MCF 10A (cell line): ENCODE results near the gene SEMA7A. TPM values are rescaled to one million over a fixed set of nuclear protein-coding genes. Genes with fewer than 3 reads are reported as not detected.

Experiments
- BruUV-seq: library from RNA; stranded (reverse); fragments of 400-500 nt; replicated peaks from 2 replicates; lab custom pipeline; 2021; lab: Mats Ljungman, UMichigan
- CTCF ChIA-PET: fragments of 300-600 bp; sonication (Branson Sonifier 250); formaldehyde crosslinking; extraction: SDS; loops from one replicate; lab custom pipeline; 2021; ENCODE audit warnings: antibody characterized with exemption, inconsistent platforms; lab: Yijun Ruan, JAX
- POLR2A ChIA-PET: fragments of 300-600, 350-650 bp; sonication (Branson Sonifier 250); formaldehyde crosslinking; extraction: SDS; loops from one replicate; lab custom pipeline; 2020; ENCODE audit warnings: antibody characterized with exemption, inconsistent platforms; lab: Yijun Ruan, JAX
- DNase-seq: peaks from one replicate; pipeline ENCODE4 v3.0.0-alpha.2; 2018; ENCODE audit not compliant: unreplicated experiment
- H3K27ac Mint-ChIP-seq: one replicate; pipeline ENCODE4 v1.8.0; 2022; ENCODE audit warnings: mild to moderate bottlenecking, low read depth, mixed read lengths; ENCODE audit not compliant: unreplicated experiment
- H3K27me3 Mint-ChIP-seq: one replicate; pipeline ENCODE4 v1.8.0; 2022; ENCODE audit warnings: mixed read lengths; ENCODE audit not compliant: insufficient read depth, unreplicated experiment
- H3K36me3 Mint-ChIP-seq: one replicate; pipeline ENCODE4 v1.8.0; 2022; ENCODE audit warnings: mild to moderate bottlenecking, moderate library complexity, mixed read lengths; ENCODE audit not compliant: insufficient read depth, unreplicated experiment
- H3K4me1 Mint-ChIP-seq: one replicate; pipeline ENCODE4 v1.8.0; 2022; ENCODE audit warnings: mixed read lengths; ENCODE audit not compliant: insufficient read depth, unreplicated experiment
- H3K4me3 Mint-ChIP-seq: one replicate; pipeline ENCODE4 v1.8.0; 2022; ENCODE audit warnings: mild to moderate bottlenecking, moderate library complexity, mixed read lengths; ENCODE audit not compliant: unreplicated experiment
- H3K9me3 Mint-ChIP-seq: one replicate; pipeline ENCODE4 v1.8.0; 2022; ENCODE audit warnings: mixed read lengths; ENCODE audit not compliant: unreplicated experiment
- intact Hi-C: fragments of 100-400 bp; cut with micrococcal nuclease; formaldehyde crosslinking; loops from 2 replicates; pipeline ENCODE4 v1.14.1; 2022
- total RNA-seq: library from RNA; stranded (reverse); gene quantifications from 2 replicates; pipeline ENCODE4 v1.2.3, GENCODE V29; 2022
- TF ChIP-seq, protein P1 (sequence below): fragments of 200-600 bp; IDR thresholded peaks from one replicate; pipeline ENCODE4 v1.8.0; 2022; ENCODE audit warnings: antibody characterized with exemption, mild to moderate bottlenecking; ENCODE audit not compliant: unreplicated experiment

The SEMA7A gene
- total RNA-seq, 1 experiment from 2014 or later = 1.6 TPM

- no peak overlapping the region for H3K27ac Mint-ChIP-seq
- POLR2A ChIA-PET = interaction anchor here (0.6 to 1.0 kb wide), 2 partner anchors 83 to 147 kb away, joined by 3 read pairs; no protein-coding TSS in a partner anchor
- no peaks in the 10 kb centered on the region for H3K36me3 Mint-ChIP-seq
- peaks cover 14% of the 10 kb centered on the region for H3K27me3 Mint-ChIP-seq
- CTCF ChIA-PET = interaction anchor here (0.6 to 3.5 kb wide), 7 partner anchors 8 to 1779 kb away, joined by 3 to 47 read pairs (median 5); no protein-coding TSS in a partner anchor
- no TSS peak for BruUV-seq
- intact Hi-C loops = loop anchor here (10.0 kb wide), 1 partner anchor 578 kb away; the partner anchor contains the start of gene RPP25
- H3K9me3 Mint-ChIP-seq = no peaks in the 10 kb centered on the region
- H3K4me3 Mint-ChIP-seq = no peak overlapping the region
- DNase-seq = no peak
- TF ChIP-seq, protein P1, sequence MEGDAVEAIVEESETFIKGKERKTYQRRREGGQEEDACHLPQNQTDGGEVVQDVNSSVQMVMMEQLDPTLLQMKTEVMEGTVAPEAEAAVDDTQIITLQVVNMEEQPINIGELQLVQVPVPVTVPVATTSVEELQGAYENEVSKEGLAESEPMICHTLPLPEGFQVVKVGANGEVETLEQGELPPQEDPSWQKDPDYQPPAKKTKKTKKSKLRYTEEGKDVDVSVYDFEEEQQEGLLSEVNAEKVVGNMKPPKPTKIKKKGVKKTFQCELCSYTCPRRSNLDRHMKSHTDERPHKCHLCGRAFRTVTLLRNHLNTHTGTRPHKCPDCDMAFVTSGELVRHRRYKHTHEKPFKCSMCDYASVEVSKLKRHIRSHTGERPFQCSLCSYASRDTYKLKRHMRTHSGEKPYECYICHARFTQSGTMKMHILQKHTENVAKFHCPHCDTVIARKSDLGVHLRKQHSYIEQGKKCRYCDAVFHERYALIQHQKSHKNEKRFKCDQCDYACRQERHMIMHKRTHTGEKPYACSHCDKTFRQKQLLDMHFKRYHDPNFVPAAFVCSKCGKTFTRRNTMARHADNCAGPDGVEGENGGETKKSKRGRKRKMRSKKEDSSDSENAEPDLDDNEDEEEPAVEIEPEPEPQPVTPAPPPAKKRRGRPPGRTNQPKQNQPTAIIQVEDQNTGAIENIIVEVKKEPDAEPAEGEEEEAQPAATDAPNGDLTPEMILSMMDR = no peak
- H3K4me1 Mint-ChIP-seq = no peaks in the 10 kb centered on the region
Observed at GRCh38 chr15:74376825-74377581, 56.8 kb downstream of the SEMA7A start.

GRCh38 chr15:74376226-74376625, 57.5 kb downstream of the SEMA7A start:
- TF ChIP-seq, protein P1 = no peak

GRCh38 chr15:74375303-74375693, 58.5 kb downstream of the SEMA7A start:
- no peaks in the 10 kb centered on the region for H3K9me3 Mint-ChIP-seq
- POLR2A ChIA-PET = interaction anchor here (1.0 to 1.3 kb wide), 2 partner anchors 73 to 170 kb away, joined by 3 to 5 read pairs; no protein-coding TSS in a partner anchor
- H3K36me3 Mint-ChIP-seq = no peaks in the 10 kb centered on the region
- CTCF ChIA-PET = interaction anchor here (0.6 to 3.5 kb wide), 25 partner anchors 10 to 410 kb away, joined by 3 to 47 read pairs (median 5); partner anchors contain the start of gene UBL7
- TF ChIP-seq, protein P1 = peak; percentile 76
- no TSS peak for BruUV-seq
- H3K27ac Mint-ChIP-seq = no peak overlapping the region
- peak; percentile 88 for DNase-seq
- H3K4me3 Mint-ChIP-seq = no peak overlapping the region
- H3K4me1 Mint-ChIP-seq = no peaks in the 10 kb centered on the region
- H3K27me3 Mint-ChIP-seq = peaks cover 31% of the 10 kb centered on the region
- intact Hi-C loops = loop anchor here (1.0 to 10.0 kb wide), 5 partner anchors 63 to 580 kb away; partner anchors contain the start of gene RPP25

More at GRCh38 chr15:74376226-74376625, 57.5 kb downstream of the SEMA7A start:
- no peaks in the 10 kb centered on the region for H3K36me3 Mint-ChIP-seq
- BruUV-seq = no TSS peak
- peaks cover 22% of the 10 kb centered on the region for H3K27me3 Mint-ChIP-seq
- no peak overlapping the region for H3K27ac Mint-ChIP-seq
- intact Hi-C loops = loop anchor here (10.0 kb wide), 1 partner anchor 579 kb away; the partner anchor contains the start of gene RPP25
- CTCF ChIA-PET = interaction anchor here (0.6 to 3.5 kb wide), 24 partner anchors 9 to 1778 kb away, joined by 3 to 47 read pairs (median 4); partner anchors contain the start of gene UBL7
- no peak for DNase-seq
- H3K9me3 Mint-ChIP-seq = no peaks in the 10 kb centered on the region
- POLR2A ChIA-PET = interaction anchor here (1.0 kb wide), 1 partner anchor 83 kb away, joined by 3 read pairs; no protein-coding TSS in a partner anchor
- no peaks in the 10 kb centered on the region for H3K4me1 Mint-ChIP-seq
- no peak overlapping the region for H3K4me3 Mint-ChIP-seq
